Stimulated activated naive CD8-positive, alpha-beta T cell treated with anti-CD3 and anti-CD28 coated beads, Interleukin-15, Interleukin-2, amounts not matched to agents 100 ng/mL and 50 ng/mL, for 24 hours (primary cell): ENCODE results near the gene ABO.
"Not testable (repeated sequence)": the region's sequence is repeated elsewhere in the genome, so short reads cannot be mapped to it uniquely, and the experiment has no call there.

Experiments
- H3K27ac Mint-ChIP-seq: one replicate; pipeline ENCODE4 v1.8.0; 2021; ENCODE audit warnings: mild to moderate bottlenecking, mixed read lengths
- H3K27me3 Mint-ChIP-seq: one replicate; pipeline ENCODE4 v1.8.0; 2021; ENCODE audit warnings: mixed read lengths
- H3K36me3 Mint-ChIP-seq: one replicate; pipeline ENCODE4 v1.8.0; 2021; ENCODE audit warnings: low read depth, mixed read lengths
- H3K4me1 Mint-ChIP-seq: one replicate; pipeline ENCODE4 v1.8.0; 2021; ENCODE audit warnings: low read depth, mixed read lengths
- H3K4me3 Mint-ChIP-seq: one replicate; pipeline ENCODE4 v1.8.0; 2021; ENCODE audit warnings: mild to moderate bottlenecking, mixed read lengths
- H3K9me3 Mint-ChIP-seq: one replicate; pipeline ENCODE4 v1.8.0; 2021; ENCODE audit warnings: mixed read lengths

The ABO gene

DNA sequence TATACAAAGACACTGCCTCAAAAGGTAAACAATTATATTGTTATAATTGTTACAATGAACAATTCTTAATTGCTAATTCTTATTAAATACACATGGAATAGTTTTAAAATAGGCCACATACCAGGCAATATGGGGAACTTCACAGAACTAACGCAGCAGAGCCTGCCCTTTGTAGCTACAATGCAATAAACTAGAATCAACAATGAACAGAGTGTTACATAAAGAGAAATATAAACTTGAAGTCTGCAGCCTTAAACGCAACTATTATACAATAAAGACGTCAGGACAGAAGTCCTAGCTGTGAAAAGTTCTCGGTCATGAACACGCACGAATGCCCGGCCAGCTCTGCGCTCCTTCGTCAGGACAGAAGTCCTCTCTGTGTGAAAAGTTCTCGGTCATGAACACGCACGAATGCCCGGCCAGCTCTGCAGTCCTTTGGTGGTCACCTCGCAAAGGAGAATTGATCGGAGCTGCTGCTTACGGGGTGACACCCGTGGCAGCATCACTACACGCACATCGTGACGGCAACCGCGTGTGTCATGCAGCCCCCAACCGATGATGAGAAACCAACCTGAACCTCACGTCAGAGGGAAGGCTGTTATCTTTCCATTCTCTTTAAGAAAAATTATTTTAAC, 43.0 kb downstream of the ABO start:
- not testable (repeated sequence) for H3K4me3 Mint-ChIP-seq, H3K27ac Mint-ChIP-seq, H3K27me3 Mint-ChIP-seq, H3K4me1 Mint-ChIP-seq, H3K9me3 Mint-ChIP-seq, H3K36me3 Mint-ChIP-seq

DNA sequence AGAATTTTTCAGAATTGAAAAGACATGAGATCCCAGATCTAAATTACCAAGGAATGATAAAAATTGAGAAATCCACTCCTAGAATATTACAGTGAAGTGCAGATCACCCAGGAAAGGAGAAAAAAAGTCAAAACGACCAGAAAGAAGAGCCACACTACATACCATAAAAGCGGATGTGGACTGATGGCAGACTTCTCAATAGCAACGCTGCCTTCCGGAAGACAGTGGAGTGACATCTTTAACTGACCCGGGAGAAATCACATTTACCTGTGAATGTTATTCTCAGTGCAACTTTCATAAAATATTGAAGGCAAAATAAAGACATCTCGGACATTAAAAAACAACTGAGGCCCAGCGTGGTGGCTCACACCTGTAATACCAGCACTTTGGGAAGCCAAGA, 44.5 kb downstream of the ABO start:
- H3K27me3 Mint-ChIP-seq, H3K4me1 Mint-ChIP-seq, H3K36me3 Mint-ChIP-seq, H3K9me3 Mint-ChIP-seq, H3K4me3 Mint-ChIP-seq, H3K27ac Mint-ChIP-seq: not testable (repeated sequence)

DNA sequence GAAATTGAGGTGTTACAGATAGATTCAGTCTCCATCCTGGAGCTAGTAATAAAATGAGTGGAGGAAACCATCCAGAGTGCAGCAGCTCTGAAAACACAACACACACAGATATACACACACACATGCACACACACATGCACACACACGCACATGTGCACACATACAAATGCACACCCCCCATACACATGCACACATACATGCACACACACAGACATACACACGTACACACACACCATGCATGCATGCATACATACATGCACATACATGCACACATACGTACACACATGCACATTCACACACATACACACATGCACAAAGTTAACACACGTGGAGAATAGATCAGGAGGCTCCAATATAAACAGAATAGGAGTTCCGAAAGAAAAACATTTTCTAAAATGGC, 44.9 kb downstream of the ABO start:
- no peak overlapping the region for H3K4me3 Mint-ChIP-seq
- no peak overlapping the region for H3K27ac Mint-ChIP-seq
- no peaks in the 10 kb centered on the region for H3K4me1 Mint-ChIP-seq
- no peaks in the 10 kb centered on the region for H3K9me3 Mint-ChIP-seq
- no peaks in the 10 kb centered on the region for H3K27me3 Mint-ChIP-seq
- no peaks in the 10 kb centered on the region for H3K36me3 Mint-ChIP-seq

DNA sequence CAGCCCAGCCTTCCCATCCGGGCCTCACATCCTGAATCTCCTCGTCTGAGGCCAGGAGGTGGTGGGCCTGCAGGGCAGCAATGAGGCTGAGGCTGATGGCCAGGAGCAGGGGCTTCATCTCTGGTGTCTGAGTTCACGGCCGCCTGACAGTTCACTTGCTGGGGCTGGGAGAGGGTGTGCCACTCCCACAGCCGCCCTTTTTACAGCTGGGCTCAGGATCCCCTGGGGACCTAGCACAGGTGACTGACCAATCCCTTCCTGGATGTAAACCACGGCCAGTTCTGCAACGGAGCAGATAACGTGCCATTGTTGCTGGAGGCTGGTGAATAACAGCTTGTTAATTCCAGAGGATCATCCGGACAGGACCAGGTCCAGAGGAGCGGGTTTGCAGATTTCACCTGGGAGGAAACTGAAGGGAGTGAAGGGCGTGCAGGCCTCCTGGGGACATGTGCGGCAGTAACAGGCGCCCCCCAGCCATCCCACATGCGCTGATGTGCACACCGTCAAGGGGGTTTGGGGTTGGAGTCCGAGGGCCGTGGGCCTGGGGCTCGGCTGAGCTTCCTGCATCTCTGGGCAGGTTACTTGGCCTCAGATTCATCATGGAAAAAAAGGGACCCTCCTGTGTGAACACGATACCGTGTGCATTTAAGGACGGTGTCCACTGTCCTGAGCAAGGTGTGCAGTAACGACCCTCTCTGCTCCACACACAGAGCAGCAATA, 46.4 kb downstream of the ABO start:
- not testable (repeated sequence) for H3K9me3 Mint-ChIP-seq, H3K27me3 Mint-ChIP-seq, H3K27ac Mint-ChIP-seq, H3K4me1 Mint-ChIP-seq, H3K4me3 Mint-ChIP-seq, H3K36me3 Mint-ChIP-seq

- H3K27me3 Mint-ChIP-seq, H3K4me1 Mint-ChIP-seq, H3K36me3 Mint-ChIP-seq, H3K4me3 Mint-ChIP-seq, H3K27ac Mint-ChIP-seq, H3K9me3 Mint-ChIP-seq: not testable (repeated sequence)
These were observed 47.0 kb downstream of the ABO start for GRCh38 chr9:133227996-133228395.

- Mint-ChIP-seq H3K4me1 (no peaks in the 10 kb centered on the region), H3K27ac (no peak overlapping the region), H3K27me3 (peaks cover 3% of the 10 kb centered on the region), H3K9me3 (no peaks in the 10 kb centered on the region), H3K36me3 (no peaks in the 10 kb centered on the region), H3K4me3 (no peak overlapping the region)
These were observed 47.6 kb downstream of the ABO start for GRCh38 chr9:133227242-133227860.

- Mint-ChIP-seq H3K4me1 (no peaks in the 10 kb centered on the region), H3K9me3 (no peaks in the 10 kb centered on the region), H3K4me3 (no peak overlapping the region), H3K27ac (no peak overlapping the region), H3K36me3 (no peaks in the 10 kb centered on the region), H3K27me3 (peaks cover 3% of the 10 kb centered on the region)
These were observed 48.5 kb downstream of the ABO start for GRCh38 chr9:133226219-133227171.

GRCh38 chr9:133225171-133226011, 49.6 kb downstream of the ABO start:
- H3K27ac Mint-ChIP-seq, result no peak overlapping the region
- H3K4me3 Mint-ChIP-seq, result no peak overlapping the region

GRCh38 chr9:133224762-133225161, 50.2 kb downstream of the ABO start:
- H3K9me3 Mint-ChIP-seq, result no peaks in the 10 kb centered on the region
- no peak overlapping the region for H3K27ac Mint-ChIP-seq
- H3K27me3 Mint-ChIP-seq, result peaks cover 12% of the 10 kb centered on the region
- H3K36me3 Mint-ChIP-seq, result no peaks in the 10 kb centered on the region
- H3K4me3 Mint-ChIP-seq, result no peak overlapping the region
- H3K4me1 Mint-ChIP-seq, result no peaks in the 10 kb centered on the region

More at GRCh38 chr9:133225171-133226011, 49.6 kb downstream of the ABO start:
- Mint-ChIP-seq H3K36me3 (no peaks in the 10 kb centered on the region), H3K9me3 (no peaks in the 10 kb centered on the region), H3K4me1 (no peaks in the 10 kb centered on the region), H3K27me3 (peaks cover 8% of the 10 kb centered on the region)

DNA sequence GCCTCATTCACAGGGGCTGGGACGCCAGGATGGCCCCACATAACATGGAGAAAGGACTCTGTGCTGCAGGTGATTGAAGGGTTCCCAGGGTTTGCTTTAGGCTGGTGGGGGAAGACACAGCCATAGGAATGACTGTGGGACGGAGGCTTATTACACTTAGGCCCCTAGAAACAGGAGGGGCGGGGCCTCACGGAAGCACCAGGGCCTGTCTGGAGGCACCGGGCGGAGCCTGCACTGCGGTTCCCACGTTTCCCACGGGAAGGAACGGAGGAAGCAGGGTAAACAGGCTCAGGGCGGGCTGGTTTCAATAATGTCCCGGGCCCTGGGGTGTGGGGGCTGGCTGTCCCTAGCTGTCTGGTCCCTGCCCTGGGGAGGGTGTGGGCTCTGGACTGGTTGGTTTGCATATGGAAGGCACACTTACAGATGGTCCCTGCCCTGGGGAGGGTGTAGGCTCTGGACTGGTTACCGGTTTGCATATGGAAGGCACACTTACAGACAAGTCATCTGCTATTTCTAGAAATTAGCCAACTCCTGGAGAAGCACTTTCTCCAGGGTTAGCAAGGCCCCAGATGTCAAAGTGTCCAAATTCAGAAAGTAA, 51.7 kb downstream of the ABO start:
- H3K27me3 Mint-ChIP-seq, result peaks cover 27% of the 10 kb centered on the region
- H3K4me3 Mint-ChIP-seq, H3K36me3 Mint-ChIP-seq, H3K4me1 Mint-ChIP-seq, H3K27ac Mint-ChIP-seq, H3K9me3 Mint-ChIP-seq: not testable (repeated sequence)

DNA sequence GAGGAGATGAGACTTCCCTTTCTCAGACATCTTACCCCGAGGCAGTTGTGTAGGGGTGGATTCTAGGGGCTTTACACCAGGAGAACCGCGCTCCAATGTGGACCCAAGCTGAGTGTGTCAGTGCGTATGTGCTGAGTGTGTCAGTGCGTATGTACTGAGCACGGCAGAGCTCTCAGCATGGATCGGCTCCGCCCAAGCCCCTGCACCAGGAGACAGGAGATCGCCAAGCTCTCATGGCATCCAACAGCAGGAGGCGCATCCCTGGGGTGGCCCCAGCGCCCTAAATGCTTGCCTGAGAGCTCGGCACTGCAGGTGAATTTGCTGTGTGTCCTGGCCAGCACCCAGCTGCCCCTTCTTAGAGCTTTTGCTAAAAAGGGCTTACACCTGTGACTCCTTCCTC, 53.0 kb downstream of the ABO start:
- not testable (repeated sequence) for H3K9me3 Mint-ChIP-seq, H3K4me1 Mint-ChIP-seq, H3K27ac Mint-ChIP-seq, H3K36me3 Mint-ChIP-seq, H3K4me3 Mint-ChIP-seq
- H3K27me3 Mint-ChIP-seq, result peaks cover 37% of the 10 kb centered on the region

GRCh38 chr9:133221177-133221809, 53.7 kb downstream of the ABO start:
- Mint-ChIP-seq H3K9me3 (no peaks in the 10 kb centered on the region), H3K27ac (no peak overlapping the region), H3K27me3 (peaks cover 37% of the 10 kb centered on the region), H3K36me3 (no peaks in the 10 kb centered on the region), H3K4me3 (no peak overlapping the region), H3K4me1 (no peaks in the 10 kb centered on the region)

- H3K4me3 Mint-ChIP-seq, H3K4me1 Mint-ChIP-seq, H3K36me3 Mint-ChIP-seq, H3K27ac Mint-ChIP-seq, H3K9me3 Mint-ChIP-seq: not testable (repeated sequence)
- H3K27me3 Mint-ChIP-seq, result peaks cover 54% of the 10 kb centered on the region
These were observed 56.7 kb downstream of the ABO start for GRCh38 chr9:133218049-133218975.
